NK-92 (cell line): ENCODE results near the gene FBXO41.

Source experiments
- DNase-seq: peaks from one replicate; lab custom pipeline; 2025; ENCODE audit not compliant: unreplicated experiment; lab: John Stamatoyannopoulos, UW

Gene FBXO41

GRCh38 chr2:73284296-73285158 is at the start of gene FBXO41:
FBXO41 (minus strand) TSS chr2:73284478; CDS start chr2:73269630, 14,848 bp downstream.
- DNase-seq, result no peak

GRCh38 chr2:73334045-73334444 is 49.8 kb upstream of the FBXO41 start:
- no peak for DNase-seq

GRCh38 chr2:73333564-73333963 is 49.3 kb upstream of the FBXO41 start:
- no peak for DNase-seq

GRCh38 chr2:73324126-73324725 is 39.9 kb upstream of the FBXO41 start:
- DNase-seq, result no peak

- no peak for DNase-seq
Measured at GRCh38 chr2:73323551-73323950, 39.3 kb upstream of the FBXO41 start.

GRCh38 chr2:73314441-73314840 is 30.2 kb upstream of the FBXO41 start:
- no peak for DNase-seq

- DNase-seq, result no peak
Measured at GRCh38 chr2:73307720-73308119, 23.4 kb upstream of the FBXO41 start.

GRCh38 chr2:73301636-73302035 is 17.4 kb upstream of the FBXO41 start:
- DNase-seq, result no peak

GRCh38 chr2:73300926-73301325 is 16.6 kb upstream of the FBXO41 start:
- no peak for DNase-seq

GRCh38 chr2:73297586-73297985 is 13.3 kb upstream of the FBXO41 start:
- no peak for DNase-seq

- DNase-seq, result no peak
Measured at GRCh38 chr2:73297151-73297559, 12.9 kb upstream of the FBXO41 start.

- DNase-seq, result no peak
Measured at GRCh38 chr2:73295751-73296400, 11.6 kb upstream of the FBXO41 start.

GRCh38 chr2:73294239-73294638 is 10.0 kb upstream of the FBXO41 start:
- DNase-seq, result no peak

GRCh38 chr2:73293534-73294171 is 9.4 kb upstream of the FBXO41 start, which contains the start of gene EGR4:
EGR4 (minus strand) TSS chr2:73293548; CDS start chr2:73293317, 231 bp downstream.
- DNase-seq, result peak; percentile 35

- DNase-seq, result no peak
Measured at GRCh38 chr2:73292906-73293533, 8.7 kb upstream of the FBXO41 start.

GRCh38 chr2:73292316-73292905 is 8.1 kb upstream of the FBXO41 start:
- DNase-seq, result no peak

- no peak for DNase-seq
Measured at GRCh38 chr2:73291461-73292315, 7.4 kb upstream of the FBXO41 start.

- DNase-seq, result no peak
Measured at GRCh38 chr2:73291093-73291460, 6.8 kb upstream of the FBXO41 start.

GRCh38 chr2:73290049-73290839 is 6.0 kb upstream of the FBXO41 start:
- DNase-seq, result peak; percentile 5
